ENCODE data around the gene SMC1B.

DNA sequence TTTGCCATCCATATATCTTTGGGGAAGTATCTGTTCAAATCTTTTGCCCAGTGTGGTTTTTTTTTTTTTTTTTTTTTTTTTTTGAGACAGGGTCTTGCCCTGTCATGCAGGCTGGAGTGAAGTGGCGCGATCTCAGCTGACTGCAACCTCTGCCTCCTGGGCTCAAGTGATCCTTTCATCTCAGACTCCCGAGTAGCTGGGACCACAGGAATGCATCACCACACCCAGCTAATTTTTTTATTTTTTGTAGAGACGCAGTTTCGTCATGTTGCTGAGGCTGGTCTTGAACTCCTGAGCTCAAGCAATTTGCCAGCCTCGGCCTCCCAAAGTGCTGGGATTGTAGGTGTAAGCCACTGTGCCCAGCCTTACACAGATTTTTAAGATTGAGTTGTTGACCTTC, 108.4 kb downstream of the SMC1B start:
- TF ChIP-seq, protein P1, sequence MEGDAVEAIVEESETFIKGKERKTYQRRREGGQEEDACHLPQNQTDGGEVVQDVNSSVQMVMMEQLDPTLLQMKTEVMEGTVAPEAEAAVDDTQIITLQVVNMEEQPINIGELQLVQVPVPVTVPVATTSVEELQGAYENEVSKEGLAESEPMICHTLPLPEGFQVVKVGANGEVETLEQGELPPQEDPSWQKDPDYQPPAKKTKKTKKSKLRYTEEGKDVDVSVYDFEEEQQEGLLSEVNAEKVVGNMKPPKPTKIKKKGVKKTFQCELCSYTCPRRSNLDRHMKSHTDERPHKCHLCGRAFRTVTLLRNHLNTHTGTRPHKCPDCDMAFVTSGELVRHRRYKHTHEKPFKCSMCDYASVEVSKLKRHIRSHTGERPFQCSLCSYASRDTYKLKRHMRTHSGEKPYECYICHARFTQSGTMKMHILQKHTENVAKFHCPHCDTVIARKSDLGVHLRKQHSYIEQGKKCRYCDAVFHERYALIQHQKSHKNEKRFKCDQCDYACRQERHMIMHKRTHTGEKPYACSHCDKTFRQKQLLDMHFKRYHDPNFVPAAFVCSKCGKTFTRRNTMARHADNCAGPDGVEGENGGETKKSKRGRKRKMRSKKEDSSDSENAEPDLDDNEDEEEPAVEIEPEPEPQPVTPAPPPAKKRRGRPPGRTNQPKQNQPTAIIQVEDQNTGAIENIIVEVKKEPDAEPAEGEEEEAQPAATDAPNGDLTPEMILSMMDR (IDR thresholded peaks at IDR 0.05): no peak
- TF ChIP-seq POLR2A (IDR thresholded peaks at IDR 0.05): no peak

All from thyroid gland (tissue), 4 donors.